C4-2B (cell line): ENCODE data around the gene TRIM2.

Experiments
- CTCF ChIP-seq: fragments of 450-650 bp; conservative IDR thresholded peaks from 2 replicates; pipeline ENCODE4 v1.5.1; 2017; ENCODE audit warnings: mild to moderate bottlenecking
- ZFX ChIP-seq: fragments of 450-650 bp; IDR thresholded peaks from 2 replicates; pipeline ENCODE4 v1.6.1; 2017

GRCh38 chr4:153207027-153207426, 2.8 kb downstream of the TRIM2 start:
- TF ChIP-seq CTCF (no peak), ZFX (no peak)
